H9 (cell line): ENCODE data around the gene C1QTNF2. TPM values are rescaled to one million over a fixed set of nuclear protein-coding genes. Genes with fewer than 3 reads are reported as not detected.
A peak's percentile ranks its signal among the peaks of the same experiment; 100 is the strongest.

Experiments
- DNase-seq: peaks from one replicate; pipeline ENCODE4 v3.0.0-alpha.2; 2017
- H2AFZ ChIP-seq: one replicate; pipeline ENCODE4 v1.6.1; 2013; ENCODE audit warnings: mild to moderate bottlenecking, low read length, control low read depth, moderate library complexity
- H2AK5ac ChIP-seq: 2 replicates; pipeline ENCODE4 v1.6.1; 2013; ENCODE audit warnings: low read length, control low read depth, mixed read lengths; ENCODE audit not compliant: insufficient read length
- H2BK120ac ChIP-seq: one replicate; pipeline ENCODE4 v1.6.1; 2013; ENCODE audit warnings: low read depth, mild to moderate bottlenecking, low read length, control low read depth, inconsistent platforms; ENCODE audit not compliant: poor library complexity, severe bottlenecking
- H2BK12ac ChIP-seq: 2 replicates; pipeline ENCODE4 v1.6.1; 2013; ENCODE audit warnings: low read length, control low read depth, mixed read lengths, low read depth; ENCODE audit not compliant: insufficient read length
- H2BK15ac ChIP-seq: 2 replicates; pipeline ENCODE4 v1.6.1; 2013; ENCODE audit warnings: low read depth, low read length, control low read depth
- H2BK20ac ChIP-seq: one replicate; pipeline ENCODE4 v1.6.1; 2013; ENCODE audit warnings: low read depth, mild to moderate bottlenecking, low read length, control low read depth, inconsistent platforms; ENCODE audit not compliant: poor library complexity, severe bottlenecking
- H2BK5ac ChIP-seq: 2 replicates; pipeline ENCODE4 v1.6.1; 2013; ENCODE audit warnings: low read length, control low read depth, mixed read lengths; ENCODE audit not compliant: insufficient read length
- H3K14ac ChIP-seq: 2 replicates; pipeline ENCODE4 v1.6.1; 2013; ENCODE audit warnings: low read length, control low read depth; ENCODE audit not compliant: insufficient read depth
- H3K18ac ChIP-seq: 2 replicates; pipeline ENCODE4 v1.6.1; 2013; ENCODE audit warnings: low read depth, mild to moderate bottlenecking, mixed read lengths, low read length, control low read depth; ENCODE audit not compliant: insufficient read length
- H3K23ac ChIP-seq: 2 replicates; pipeline ENCODE4 v1.6.1; 2013; ENCODE audit warnings: low read length, control low read depth, mixed read lengths, low read depth; ENCODE audit not compliant: insufficient read length
- H3K23me2 ChIP-seq: 2 replicates; pipeline ENCODE4 v1.6.1; 2013; ENCODE audit warnings: low read depth, mild to moderate bottlenecking, mixed read lengths, low read length, control low read depth; ENCODE audit not compliant: insufficient read length, poor library complexity, severe bottlenecking
- H3K27ac ChIP-seq: 2 replicates; pipeline ENCODE4 v1.5.1; 2013; ENCODE audit warnings: low read length, control low read depth, mixed read lengths, low read depth; ENCODE audit not compliant: insufficient read length
- H3K27me3 ChIP-seq: 2 replicates; pipeline ENCODE4 v1.6.1; 2013; ENCODE audit warnings: low read length, control low read depth, inconsistent platforms; ENCODE audit not compliant: insufficient read depth
- H3K4ac ChIP-seq: 2 replicates; pipeline ENCODE4 v1.6.1; 2013; ENCODE audit warnings: low read depth, mild to moderate bottlenecking, control low read depth, inconsistent platforms, low read length, moderate library complexity
- H3K4me1 ChIP-seq: 2 replicates; pipeline ENCODE4 v1.6.1; 2013; ENCODE audit warnings: low read length, control low read depth, inconsistent platforms; ENCODE audit not compliant: insufficient read depth
- H3K4me2 ChIP-seq: 2 replicates; pipeline ENCODE4 v1.6.1; 2013; ENCODE audit warnings: low read length, control low read depth, mixed read lengths; ENCODE audit not compliant: insufficient read length, insufficient read depth
- H3K56ac ChIP-seq: 2 replicates; pipeline ENCODE4 v1.6.1; 2013; ENCODE audit warnings: low read depth, mild to moderate bottlenecking, mixed read lengths, low read length, control low read depth; ENCODE audit not compliant: insufficient read length
- H3K79me1 ChIP-seq: 2 replicates; pipeline ENCODE4 v1.6.1; 2013; ENCODE audit warnings: low read depth, mild to moderate bottlenecking, moderate library complexity, low read length, control low read depth, inconsistent platforms; ENCODE audit not compliant: insufficient read depth, poor library complexity, severe bottlenecking
- H3K79me2 ChIP-seq: 2 replicates; pipeline ENCODE4 v1.6.1; 2013; ENCODE audit warnings: low read length, control low read depth, inconsistent platforms; ENCODE audit not compliant: insufficient read depth
- H3K9ac ChIP-seq: 2 replicates; pipeline ENCODE4 v1.6.1; 2013; ENCODE audit warnings: low read length, control low read depth, mixed read lengths; ENCODE audit not compliant: insufficient read length; ENCODE audit errors: extremely low read depth
- H3K9me3 ChIP-seq: one replicate; pipeline ENCODE4 v1.6.1; 2013; ENCODE audit warnings: low read depth, low read length, inconsistent platforms; ENCODE audit not compliant: control insufficient read depth
- H3T11ph ChIP-seq: one replicate; pipeline ENCODE4 v1.6.1; 2013; ENCODE audit warnings: mild to moderate bottlenecking, low read length, control low read depth, inconsistent platforms
- H4K20me1 ChIP-seq: one replicate; pipeline ENCODE4 v1.6.1; 2013; ENCODE audit not compliant: control insufficient read depth, insufficient read length, insufficient read depth
- H4K5ac ChIP-seq: 2 replicates; pipeline ENCODE4 v1.6.1; 2013; ENCODE audit warnings: low read depth, mild to moderate bottlenecking, mixed read lengths, low read length, control low read depth; ENCODE audit not compliant: insufficient read length
- H4K8ac ChIP-seq: replicated peaks from 2 replicates; pipeline ENCODE4 v1.6.1; 2013; ENCODE audit warnings: low read length, control low read depth, mixed read lengths, low read depth; ENCODE audit not compliant: insufficient read length
- H4K91ac ChIP-seq: 2 replicates; pipeline ENCODE4 v1.6.1; 2013; ENCODE audit warnings: low read depth, mild to moderate bottlenecking, moderate library complexity, mixed read lengths, low read length, control low read depth; ENCODE audit not compliant: insufficient read length
- H3K27ac Mint-ChIP-seq, 3 experiments: 2 replicates in 2 of 3; 3 replicates in 1 of 3; pipeline ENCODE4 v1.8.0; 2020 to 2021; ENCODE audit warnings: mixed read lengths in 3 of 3, mild to moderate bottlenecking in 1 of 3, moderate library complexity in 1 of 3
- H3K27me3 Mint-ChIP-seq: 2 replicates; pipeline ENCODE4 v1.8.0; 2021; ENCODE audit warnings: low read depth, mild to moderate bottlenecking, moderate library complexity, mixed read lengths
- H3K36me3 Mint-ChIP-seq, 3 experiments: 2 replicates in 2 of 3; 3 replicates in 1 of 3; pipeline ENCODE4 v1.8.0; 2020 to 2021; ENCODE audit warnings: low read depth in 3 of 3, mixed read lengths in 3 of 3; ENCODE audit not compliant: insufficient read depth in 1 of 3
- H3K4me1 Mint-ChIP-seq, 2 experiments: 2 replicates each; pipeline ENCODE4 v1.8.0; 2020; ENCODE audit warnings: mixed read lengths in 2 of 2
- H3K4me3 Mint-ChIP-seq, 2 experiments: 2 replicates in 1 of 2; 3 replicates in 1 of 2; pipeline ENCODE4 v1.8.0; 2020 to 2021; ENCODE audit warnings: mild to moderate bottlenecking in 2 of 2, mixed read lengths in 2 of 2, moderate library complexity in 1 of 2
- H3K9me3 Mint-ChIP-seq, 2 experiments: 2 replicates in 1 of 2; 3 replicates in 1 of 2; pipeline ENCODE4 v1.8.0; 2020; ENCODE audit warnings: mild to moderate bottlenecking in 2 of 2, mixed read lengths in 2 of 2, moderate library complexity in 1 of 2
- WGBS: extraction: QIAGEN DNeasy Blood & Tissue Kit; methylation state at CpG from one replicate; pipeline ENCODE4 v1.1.7; 2013; ENCODE audit warnings: missing lambda C conversion rate, low lambda C conversion rate, mixed read lengths; ENCODE audit not compliant: insufficient read length; ENCODE audit errors: extremely low coverage; 5-methylcytosine and 5-hydroxymethylcytosine counted together
- total RNA-seq: library from RNA; stranded (reverse); gene quantifications from 2 replicates; pipeline ENCODE4 v1.2.1, GENCODE V29; 2021
- TF ChIP-seq, protein P1 (sequence below): fragments of 200-600 bp; sonication (generic); conservative IDR thresholded peaks from 3 replicates; pipeline ENCODE4 v1.8.0; 2021; ENCODE audit warnings: antibody characterized with exemption, mild to moderate bottlenecking

Gene C1QTNF2
- total RNA-seq, 1 experiment from 2014 or later = 0.59 TPM

DNA sequence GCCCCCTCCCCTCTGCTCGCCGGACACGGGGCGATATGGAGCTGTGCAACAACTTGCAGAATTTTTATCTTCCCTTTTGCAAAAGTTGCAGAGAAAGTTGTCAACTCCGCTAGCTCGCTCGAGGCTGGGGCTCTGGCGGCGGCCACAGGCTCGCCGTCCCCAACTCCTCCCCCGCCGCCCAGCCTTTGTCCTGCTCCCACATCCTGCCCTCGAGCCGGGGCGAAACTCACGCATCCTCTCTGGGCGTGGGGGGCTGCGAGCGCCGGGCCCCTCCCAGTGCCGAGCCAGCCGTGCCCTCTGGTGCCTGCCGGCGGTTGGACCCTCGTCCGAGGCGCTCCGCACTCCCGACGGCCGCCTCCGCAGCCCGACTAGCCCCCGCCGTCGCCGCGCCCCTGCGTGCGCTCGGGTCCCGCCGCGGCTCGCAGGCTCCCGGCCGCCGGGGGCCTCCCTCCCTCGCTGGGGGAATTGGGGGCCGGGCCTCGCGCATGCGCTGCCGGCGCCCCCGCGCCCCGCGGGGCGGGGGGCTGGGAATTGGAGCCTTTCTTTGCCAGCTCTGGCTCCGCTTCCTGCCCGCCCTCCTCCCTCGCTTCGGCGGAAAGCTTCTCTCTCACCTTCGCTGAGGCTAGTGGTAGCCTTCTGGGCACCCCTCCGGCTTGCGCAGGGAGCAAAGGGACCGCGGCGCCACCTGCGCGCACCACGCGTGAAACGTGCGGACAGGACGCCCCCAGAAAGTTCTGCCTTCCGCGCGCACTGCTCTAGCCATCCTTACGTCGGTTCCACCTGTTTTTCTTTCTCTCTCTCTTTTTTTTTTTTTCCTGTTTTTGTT is 58.1 kb downstream of the C1QTNF2 start, which contains the start of gene CCNJL:
TSS of gene CCNJL (minus strand) at position 431 of the 826 bp plus-strand sequence. CDS start 641 bp downstream, outside the sequence.
- no peak within 1 kb of the TSS for H2BK20ac ChIP-seq
- H2AK5ac ChIP-seq = no peak within 1 kb of the TSS
- no peak within 1 kb of the TSS for H2BK12ac ChIP-seq
- WGBS = no CpG with 5 or more reads among the region's 84 CpGs
- H3K9ac ChIP-seq = peak within 1 kb of the TSS; percentile 87
- Mint-ChIP-seq H3K27me3 (no peaks in the 10 kb centered on the region; the same call in 1 of the 2 replicates), H3K9me3 (no peaks in the 10 kb centered on the region; a peak in 3 of 5 replicates), H3K4me3 (peak within 1 kb of the TSS; percentile 89 to 94), H3K4me1 (peaks cover 36 to 45% of the 10 kb centered on the region in 2 experiments), H3K27ac (peak within 1 kb of the TSS; percentile 91 to 94 (median 93)), H3K36me3 (peaks cover 23 to 26% (median 24%) of the 10 kb centered on the region in 3 experiments; a peak in 6 of 7 replicates)
- peak; percentile 87 for DNase-seq
- H3K9me3 ChIP-seq = no peaks in the 10 kb centered on the region
- H3K4ac ChIP-seq = no peak within 1 kb of the TSS; the same call in 1 of the 2 replicates
- H3K14ac ChIP-seq = peak within 1 kb of the TSS; percentile 94
- no peak within 1 kb of the TSS for H2BK120ac ChIP-seq
- H3K23me2 ChIP-seq = peaks cover 12% of the 10 kb centered on the region
- H2BK5ac ChIP-seq = peak within 1 kb of the TSS; percentile 22
- no peaks in the 10 kb centered on the region for H4K20me1 ChIP-seq
- peak within 1 kb of the TSS; percentile 93 for H3K18ac ChIP-seq
- H3K79me1 ChIP-seq = no peaks in the 10 kb centered on the region
- H2BK15ac ChIP-seq = 0 out of 2 replicates have a peak within 1 kb of the TSS, but pooled peaks have one; percentile 53
- no peak within 1 kb of the TSS for H3K56ac ChIP-seq
- peak within 1 kb of the TSS; percentile 95 for H2AFZ ChIP-seq
- no peak within 1 kb of the TSS for H3K23ac ChIP-seq
- TF ChIP-seq, protein P1, sequence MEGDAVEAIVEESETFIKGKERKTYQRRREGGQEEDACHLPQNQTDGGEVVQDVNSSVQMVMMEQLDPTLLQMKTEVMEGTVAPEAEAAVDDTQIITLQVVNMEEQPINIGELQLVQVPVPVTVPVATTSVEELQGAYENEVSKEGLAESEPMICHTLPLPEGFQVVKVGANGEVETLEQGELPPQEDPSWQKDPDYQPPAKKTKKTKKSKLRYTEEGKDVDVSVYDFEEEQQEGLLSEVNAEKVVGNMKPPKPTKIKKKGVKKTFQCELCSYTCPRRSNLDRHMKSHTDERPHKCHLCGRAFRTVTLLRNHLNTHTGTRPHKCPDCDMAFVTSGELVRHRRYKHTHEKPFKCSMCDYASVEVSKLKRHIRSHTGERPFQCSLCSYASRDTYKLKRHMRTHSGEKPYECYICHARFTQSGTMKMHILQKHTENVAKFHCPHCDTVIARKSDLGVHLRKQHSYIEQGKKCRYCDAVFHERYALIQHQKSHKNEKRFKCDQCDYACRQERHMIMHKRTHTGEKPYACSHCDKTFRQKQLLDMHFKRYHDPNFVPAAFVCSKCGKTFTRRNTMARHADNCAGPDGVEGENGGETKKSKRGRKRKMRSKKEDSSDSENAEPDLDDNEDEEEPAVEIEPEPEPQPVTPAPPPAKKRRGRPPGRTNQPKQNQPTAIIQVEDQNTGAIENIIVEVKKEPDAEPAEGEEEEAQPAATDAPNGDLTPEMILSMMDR = no peak
- no peak within 1 kb of the TSS for H4K5ac ChIP-seq
- H4K8ac ChIP-seq = no peak within 1 kb of the TSS
- H3K4me1 ChIP-seq = peaks cover 10% of the 10 kb centered on the region
- H3K27ac ChIP-seq = peak within 1 kb of the TSS; percentile 29
- H3T11ph ChIP-seq = no peak within 1 kb of the TSS
- H4K91ac ChIP-seq = no peak within 1 kb of the TSS
- no peaks in the 10 kb centered on the region for H3K27me3 ChIP-seq
- peaks cover 8% of the 10 kb centered on the region; the same call in 1 of the 2 replicates for H3K79me2 ChIP-seq
- peak within 1 kb of the TSS; percentile 84 for H3K4me2 ChIP-seq
